Upper lobe of left lung (tissue), 6 donors: ENCODE measurements around the gene GAS2L1. TPM values are rescaled to one million over a fixed set of nuclear protein-coding genes. Genes with fewer than 3 reads are reported as not detected.
A peak's percentile ranks its signal among the peaks of the same experiment; 100 is the strongest.

Experiments used
- ATAC-seq, 2 donors: fragments of 200-7000 bp; cut with Tn5 transposase; one replicate each; pipeline ENCODE4 v1.9.1; 2022; ENCODE audit warnings: mild to moderate bottlenecking in 2 of 2, moderate library complexity in 2 of 2; ENCODE audit not compliant: low FRiP score in 2 of 2
- DNase-seq, 2 donors: peaks; one replicate each; pipeline ENCODE4 v3.0.0-alpha.2; 2019 to 2020
- H3K27ac ChIP-seq, 4 donors: fragments of 200-600 bp; sonication (generic); one replicate each; pipeline ENCODE4 v1.5.1; 2016 to 2019
- H3K27me3 ChIP-seq, 4 donors: fragments of 200-600 bp; sonication (generic); one replicate each; pipeline ENCODE4 v1.5.1; 2017 to 2019
- H3K36me3 ChIP-seq, 4 donors: fragments of 200-600 bp; sonication (generic); one replicate each; pipeline ENCODE4 v1.5.1; 2016 to 2019
- H3K4me1 ChIP-seq, 4 donors: fragments of 200-600 bp; sonication (generic); one replicate each; pipeline ENCODE4 v1.5.1; 2018 to 2019
- H3K4me3 ChIP-seq, 4 donors: fragments of 200-600 bp; sonication (generic); one replicate each; pipeline ENCODE4 v1.5.1; 2017 to 2019; ENCODE audit warnings: mild to moderate bottlenecking in 2 of 4, moderate library complexity in 1 of 4
- H3K9me3 ChIP-seq, 4 donors: fragments of 200-600 bp; sonication (generic); one replicate each; pipeline ENCODE4 v1.5.1; 2018 to 2019
- CTCF ChIP-seq, 6 experiments: fragments of 450-650 bp in 4 of 6; fragments of 200-600 bp in 2 of 6; sonication (generic) in 2 of 6; IDR thresholded peaks; one replicate each; pipeline ENCODE4 v1.5.1; 2016 to 2019; ENCODE audit warnings: antibody characterized with exemption in 6 of 6
- EP300 ChIP-seq, 4 donors: sonication (generic); formaldehyde crosslinking; IDR thresholded peaks; one replicate each; pipeline ENCODE4 v1.5.1; 2017; ENCODE audit warnings: antibody characterized with exemption in 4 of 4, control low read depth in 2 of 4
- POLR2A ChIP-seq, 4 donors: fragments of 450-650 bp; IDR thresholded peaks; one replicate each; pipeline ENCODE4 v1.5.1; 2016 to 2017; ENCODE audit warnings: antibody characterized with exemption in 4 of 4, mild to moderate bottlenecking in 2 of 4
- POLR2AphosphoS5 ChIP-seq, 2 donors: sonication (generic); formaldehyde crosslinking; IDR thresholded peaks; one replicate each; pipeline ENCODE4 v1.5.1; 2017; ENCODE audit warnings: antibody characterized with exemption in 2 of 2
- WGBS, 2 donors: methylation state at CpG; one replicate each; pipeline ENCODE4 v1.1.5; 2017 to 2018; 5-methylcytosine and 5-hydroxymethylcytosine counted together
- total RNA-seq, 6 donors: library from RNA; depleted of rRNA in 4 of 6; stranded (reverse); fragments of >200 nt in 4 of 6; gene quantifications; one replicate each; pipeline versions ENCODE4 v1.1.0 to v1.2.1, GENCODE V29; 2016 to 2021
- donor health status: DM: no; HTN: no; CAD: no; lungs with moderate emphysema.
- donor health status: DM: no; HTN: yes; CAD: no; lungs with severe emphysema.

The GAS2L1 gene
- total RNA-seq, 6 donors from 2014 or later = 14.4 to 63.4 (median 36.1) TPM

GRCh38 chr22:29340566-29340965 is 34.1 kb downstream of the GAS2L1 start:
- Histone ChIP-seq H3K9me3 (no peaks in the 10 kb centered on the region), H3K27ac (no peak overlapping the region), H3K4me1 (peaks cover 0 to 16% (median 5%) of the 10 kb centered on the region in 4 donors), H3K4me3 (no peak overlapping the region), H3K27me3 (no peaks in the 10 kb centered on the region), H3K36me3 (peaks cover 33 to 97% (median 79%) of the 10 kb centered on the region in 4 donors)
- ATAC-seq (no peak), DNase-seq (no peak)
- WGBS, 2 donors = 94% methylated on average over 5 of the region's 8 CpGs; no CpG with 5 or more reads in 1 of the 2 donors
- TF ChIP-seq POLR2AphosphoS5 (IDR thresholded peaks at IDR 0.05) (no peak), CTCF (IDR thresholded peaks at IDR 0.05) (no peak), POLR2A (IDR thresholded peaks at IDR 0.05) (no peak), EP300 (IDR thresholded peaks at IDR 0.05) (no peak)

GRCh38 chr22:29341056-29341848 is 34.8 kb downstream of the GAS2L1 start:
- H3K27ac ChIP-seq = no peak overlapping the region
- H3K4me1 ChIP-seq = peaks cover 0 to 16% (median 7%) of the 10 kb centered on the region in 4 donors
- DNase-seq (no peak), ATAC-seq (no peak)
- H3K4me3 ChIP-seq = no peak overlapping the region
- no peaks in the 10 kb centered on the region for H3K9me3 ChIP-seq
- H3K36me3 ChIP-seq = peaks cover 31 to 97% (median 78%) of the 10 kb centered on the region in 4 donors
- no peaks in the 10 kb centered on the region for H3K27me3 ChIP-seq
- 92 to 97% methylated on average over 19 to 25 of the region's 25 CpGs for WGBS, 2 donors
- TF ChIP-seq POLR2A (IDR thresholded peaks at IDR 0.05) (no peak), CTCF (IDR thresholded peaks at IDR 0.05) (no peak)

DNA sequence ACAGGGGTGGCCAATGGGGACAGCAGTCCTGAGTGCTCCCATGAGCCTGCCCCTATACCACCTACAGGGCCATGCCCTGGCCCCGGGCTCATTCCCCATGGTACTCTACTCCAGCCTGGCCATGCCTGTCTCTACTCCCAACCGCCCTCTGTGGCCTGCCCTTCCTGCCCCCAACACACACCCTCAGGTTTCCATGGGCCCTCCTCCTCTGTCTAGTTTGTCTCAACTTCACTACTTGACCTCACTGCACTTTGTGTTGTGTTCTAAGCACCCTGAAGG is 35.3 kb downstream of the GAS2L1 start:
- no peak for DNase-seq
- Histone ChIP-seq H3K27ac (peak overlapping the region in 1 of 4 donors; percentile 11), H3K4me1 (peaks cover 0 to 16% (median 7%) of the 10 kb centered on the region in 4 donors), H3K27me3 (no peaks in the 10 kb centered on the region), H3K9me3 (no peaks in the 10 kb centered on the region), H3K36me3 (peaks cover 30 to 97% (median 79%) of the 10 kb centered on the region in 4 donors), H3K4me3 (no peak overlapping the region)
- 85 to 100% methylated on average over 2 of the region's 2 CpGs for WGBS, 2 donors
- no peak for TF ChIP-seq CTCF (IDR thresholded peaks at IDR 0.05)
- no peak for TF ChIP-seq EP300 (IDR thresholded peaks at IDR 0.05)
- TF ChIP-seq POLR2A (IDR thresholded peaks at IDR 0.05) = no peak
- no peak for TF ChIP-seq POLR2AphosphoS5 (IDR thresholded peaks at IDR 0.05)
- ATAC-seq = no peak

- no peak overlapping the region for H3K4me3 ChIP-seq
- WGBS, 2 donors = 72 to 85% methylated on average over 6 of the region's 6 CpGs
- H3K27ac ChIP-seq = peak overlapping the region in 1 of 4 donors; percentile 11
- ATAC-seq = no peak
- TF ChIP-seq POLR2AphosphoS5 (IDR thresholded peaks at IDR 0.05) = no peak
- peaks cover 0 to 16% (median 7%) of the 10 kb centered on the region in 4 donors for H3K4me1 ChIP-seq
- no peaks in the 10 kb centered on the region for H3K9me3 ChIP-seq
- DNase-seq = no peak
- peaks cover 30 to 97% (median 79%) of the 10 kb centered on the region in 4 donors for H3K36me3 ChIP-seq
- no peaks in the 10 kb centered on the region for H3K27me3 ChIP-seq
These were observed 35.7 kb downstream of the GAS2L1 start for GRCh38 chr22:29342177-29342576.

DNA sequence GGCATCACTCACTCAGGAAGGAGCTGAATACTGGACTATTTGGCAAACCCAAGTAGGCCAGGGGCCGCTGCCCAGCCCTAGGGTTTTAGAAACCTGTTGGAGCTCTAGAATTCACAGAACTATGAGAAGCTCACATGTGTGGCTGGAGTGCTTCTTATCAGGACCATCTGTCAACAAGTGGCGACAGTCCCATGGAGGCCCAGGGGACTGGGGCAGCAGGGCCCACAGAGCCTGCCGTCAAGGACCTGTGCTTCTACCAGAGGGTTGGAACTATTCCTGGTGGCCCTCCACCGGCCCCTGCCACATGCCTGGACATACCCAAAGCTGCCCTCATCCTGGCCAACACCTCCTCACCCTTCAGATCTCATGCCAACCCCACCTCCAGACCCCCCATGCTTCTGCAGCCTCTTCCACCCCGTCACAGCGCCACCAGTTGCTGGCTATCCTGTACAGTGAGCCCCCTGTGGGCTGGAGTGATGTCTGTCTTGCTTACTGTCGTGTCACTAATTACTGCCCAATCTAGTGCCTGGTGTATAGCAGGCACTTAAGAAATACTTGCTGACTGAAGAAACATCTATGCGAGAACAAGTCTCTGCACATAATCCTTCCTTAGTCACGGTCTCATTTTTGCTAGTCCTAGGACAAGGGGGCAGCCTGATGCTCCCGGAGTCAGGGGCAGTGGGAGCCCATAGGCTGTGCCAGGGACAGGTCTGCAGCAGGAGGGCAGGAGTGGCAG is 36.3 kb downstream of the GAS2L1 start:
- H3K27me3 ChIP-seq = no peaks in the 10 kb centered on the region
- TF ChIP-seq CTCF (IDR thresholded peaks at IDR 0.05) (no peak), POLR2AphosphoS5 (IDR thresholded peaks at IDR 0.05) (no peak), POLR2A (IDR thresholded peaks at IDR 0.05) (no peak), EP300 (IDR thresholded peaks at IDR 0.05) (no peak)
- H3K27ac ChIP-seq = peak overlapping the region in 1 of 4 donors; percentile 11
- 62 to 79% methylated on average over 7 to 10 of the region's 10 CpGs for WGBS, 2 donors
- peak in 1 of 2 donors; percentile 35 for ATAC-seq
- no peaks in the 10 kb centered on the region for H3K9me3 ChIP-seq
- H3K4me1 ChIP-seq = peaks cover 0 to 16% (median 7%) of the 10 kb centered on the region in 4 donors
- peaks cover 28 to 97% (median 78%) of the 10 kb centered on the region in 4 donors for H3K36me3 ChIP-seq
- peak in 1 of 2 donors; percentile 34 for DNase-seq
- H3K4me3 ChIP-seq = no peak overlapping the region
